Measurements from ENCODE around the gene POFUT1.

DNA sequence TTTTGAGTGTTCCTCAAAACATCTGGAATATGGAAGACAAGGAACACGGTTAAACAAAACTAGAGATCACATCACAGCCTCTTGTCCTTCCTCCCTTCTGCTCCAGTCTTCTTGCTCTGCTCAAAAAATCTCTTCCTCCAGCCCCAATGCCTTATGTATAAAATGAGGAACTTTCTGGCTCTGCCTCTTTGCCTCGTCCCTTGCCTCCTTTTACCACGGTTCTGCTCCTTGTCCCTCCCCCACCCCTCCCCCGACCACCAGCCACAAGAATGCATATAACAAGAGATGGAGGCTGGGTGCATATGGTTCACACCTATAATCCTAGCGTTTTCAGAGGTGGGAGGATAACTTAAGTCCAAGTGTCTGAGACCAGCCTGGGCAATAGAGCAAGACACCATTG, 43.7 kb upstream of the POFUT1 start:
- no peak for TF ChIP-seq SIN3A (IDR thresholded peaks at IDR 0.05; ENCODE audit: borderline replicate concordance, insufficient read depth, low read length)
- TF ChIP-seq, protein P1, sequence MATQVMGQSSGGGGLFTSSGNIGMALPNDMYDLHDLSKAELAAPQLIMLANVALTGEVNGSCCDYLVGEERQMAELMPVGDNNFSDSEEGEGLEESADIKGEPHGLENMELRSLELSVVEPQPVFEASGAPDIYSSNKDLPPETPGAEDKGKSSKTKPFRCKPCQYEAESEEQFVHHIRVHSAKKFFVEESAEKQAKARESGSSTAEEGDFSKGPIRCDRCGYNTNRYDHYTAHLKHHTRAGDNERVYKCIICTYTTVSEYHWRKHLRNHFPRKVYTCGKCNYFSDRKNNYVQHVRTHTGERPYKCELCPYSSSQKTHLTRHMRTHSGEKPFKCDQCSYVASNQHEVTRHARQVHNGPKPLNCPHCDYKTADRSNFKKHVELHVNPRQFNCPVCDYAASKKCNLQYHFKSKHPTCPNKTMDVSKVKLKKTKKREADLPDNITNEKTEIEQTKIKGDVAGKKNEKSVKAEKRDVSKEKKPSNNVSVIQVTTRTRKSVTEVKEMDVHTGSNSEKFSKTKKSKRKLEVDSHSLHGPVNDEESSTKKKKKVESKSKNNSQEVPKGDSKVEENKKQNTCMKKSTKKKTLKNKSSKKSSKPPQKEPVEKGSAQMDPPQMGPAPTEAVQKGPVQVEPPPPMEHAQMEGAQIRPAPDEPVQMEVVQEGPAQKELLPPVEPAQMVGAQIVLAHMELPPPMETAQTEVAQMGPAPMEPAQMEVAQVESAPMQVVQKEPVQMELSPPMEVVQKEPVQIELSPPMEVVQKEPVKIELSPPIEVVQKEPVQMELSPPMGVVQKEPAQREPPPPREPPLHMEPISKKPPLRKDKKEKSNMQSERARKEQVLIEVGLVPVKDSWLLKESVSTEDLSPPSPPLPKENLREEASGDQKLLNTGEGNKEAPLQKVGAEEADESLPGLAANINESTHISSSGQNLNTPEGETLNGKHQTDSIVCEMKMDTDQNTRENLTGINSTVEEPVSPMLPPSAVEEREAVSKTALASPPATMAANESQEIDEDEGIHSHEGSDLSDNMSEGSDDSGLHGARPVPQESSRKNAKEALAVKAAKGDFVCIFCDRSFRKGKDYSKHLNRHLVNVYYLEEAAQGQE (IDR thresholded peaks at IDR 0.05; ENCODE audit: insufficient read depth in 1 of 2, low read depth in 2 of 2, low read length in 2 of 2) = no peak

Data from PFSK-1 (cell line).